Pancreas (tissue), 10 donors: ENCODE data around the gene DDX54. TPM values are rescaled to one million over a fixed set of nuclear protein-coding genes. Genes with fewer than 3 reads are reported as not detected.

Experiments
- ATAC-seq, 4 donors: fragments of 200-7000 bp; cut with Tn5 transposase; one replicate each; pipeline versions ENCODE4 v1.8.0 to v1.9.1; 2020; ENCODE audit warnings: mild to moderate bottlenecking in 4 of 4, moderate library complexity in 4 of 4
- DNase-seq, 6 donors: peaks; one replicate each; pipeline ENCODE4 v3.0.0-alpha.2; 2020
- FAIRE-seq: peaks from 2 replicates; lab custom pipeline; 2012; peaks lifted over from hg19 to GRCh38; lab: Jason Lieb, UNC
- H3K27ac ChIP-seq, 4 donors: fragments of 200-600 bp; sonication (generic); 1 replicate in 3 of 4; 2 replicates in 1 of 4; pipeline versions ENCODE4 v1.5.0 to v1.8.0; 2020
- H3K27me3 ChIP-seq, 4 donors: fragments of 200-600 bp; one replicate each; pipeline ENCODE4 v1.8.0; 2021
- H3K36me3 ChIP-seq, 3 donors: fragments of 200-600 bp; sonication (generic) in 1 of 3; one replicate each; pipeline versions ENCODE4 v1.5.0 to v1.8.0; 2020 to 2021
- H3K4me1 ChIP-seq, 3 donors: fragments of 200-600 bp; one replicate each; pipeline ENCODE4 v1.8.0; 2021
- H3K4me3 ChIP-seq, 4 donors: fragments of 200-600 bp; sonication (generic) in 2 of 4; one replicate each; pipeline versions ENCODE4 v1.5.0 to v1.8.0; 2020 to 2021
- H3K9me3 ChIP-seq, 4 donors: fragments of 200-600 bp; one replicate each; pipeline ENCODE4 v1.8.0; 2021
- CTCF ChIP-seq, 4 donors: fragments of 200-600 bp; sonication (generic) in 3 of 4; IDR thresholded peaks; one replicate each; pipeline versions ENCODE4 v1.5.0 to v1.8.0; 2021; ENCODE audit warnings: antibody characterized with exemption in 4 of 4
- WGBS, 2 donors: extraction: QIAGEN DNeasy Blood & Tissue Kit; methylation state at CpG; one replicate each; pipeline ENCODE4 v1.1.7; 2013; 5-methylcytosine and 5-hydroxymethylcytosine counted together
- intact Hi-C, 3 donors: fragments of 100-400 bp; cut with DNase I; formaldehyde crosslinking; loops; one replicate each; pipeline versions ENCODE4 v1.11.1 to v1.14.2; 2022
- polyA plus RNA-seq, 2 donors: library from polyadenylated mRNA; stranded (reverse); fragments of 200-250 nt; gene quantifications; one replicate each; pipeline ENCODE4 v1.2.3, GENCODE V29; 2013
- total RNA-seq, 6 donors: library from RNA; stranded (reverse); fragmentation: NEBNext Ultra II Directional in 4 of 6; extraction: Animal tissue kit (Norgen Biotek cat#: 25700) in 4 of 6; gene quantifications; one replicate each; pipeline versions ENCODE4 v1.2.1 to v1.2.4, GENCODE V29; 2021 to 2023
- donor health status: healthy with polysubstance abuse.
- donor health status: DM: no; HTN: no; CAD: no; lungs with moderate emphysema.
- donor health status: DM: no; HTN: no; CAD: no.
- donor health status: control.
- donor health status: control.
- donor health status: Bipolar disorder and iron deficiency.
- donor health status: DM: yes; HTN: yes; CAD: no.
- donor health status: DM: no; HTN: no; CAD: no.
- donor health status: DM: no; HTN: no; CAD: no.
- donor health status: DM: yes; HTN: yes; CAD: no.

DDX54 gene
- total and polyA plus RNA-seq, 8 donors, result 30.0 to 71.4 (median 54.6) TPM

DNA sequence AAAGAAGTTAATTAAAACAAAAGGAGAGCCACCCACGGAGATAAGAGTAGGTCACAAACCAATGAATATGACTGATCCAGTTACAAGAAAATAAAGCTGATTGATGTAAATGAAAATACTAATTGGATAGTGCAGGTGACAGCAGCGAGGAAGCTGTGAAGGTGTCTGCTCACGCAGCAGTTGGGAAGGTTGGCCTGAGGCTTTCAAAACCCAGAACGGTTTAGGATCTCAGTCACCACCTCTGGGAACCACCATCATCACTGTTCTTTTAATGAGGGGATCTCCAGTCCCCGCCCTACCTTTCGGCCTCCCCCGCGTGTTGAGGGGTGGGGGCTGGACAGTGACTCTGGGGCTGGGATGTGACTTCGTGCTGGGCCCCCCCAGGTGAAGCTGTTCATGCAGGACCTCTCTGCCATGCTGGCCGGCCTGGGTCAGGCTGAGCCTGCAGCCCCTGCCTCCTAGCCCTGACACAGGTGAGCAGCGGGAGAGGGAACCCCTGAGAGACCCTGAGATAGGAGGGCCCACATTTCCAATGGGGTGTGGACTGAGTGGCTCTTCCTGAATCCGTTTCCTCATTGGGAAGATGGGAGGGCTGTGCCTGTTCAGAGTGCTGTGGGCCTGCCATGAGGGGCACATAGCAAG lies 27.9 kb downstream of the DDX54 start:
- ATAC-seq (no peak), DNase-seq (no peak), FAIRE-seq (no peak)
- Histone ChIP-seq H3K4me3 (no peak overlapping the region), H3K9me3 (no peaks in the 10 kb centered on the region), H3K36me3 (peaks cover 0 to 29% (median 9%) of the 10 kb centered on the region in 3 donors), H3K27ac (no peak overlapping the region), H3K4me1 (peaks cover 0 to 6% (median 0%) of the 10 kb centered on the region in 3 donors), H3K27me3 (no peaks in the 10 kb centered on the region)
- 88 to 93% methylated on average over 12 of the region's 12 CpGs for WGBS, 2 donors
- no peak for TF ChIP-seq CTCF (IDR thresholded peaks at IDR 0.05)
- intact Hi-C loops, result loop anchor here in 2 of 3 donors (5.0 to 10.0 kb wide), 2 partner anchors 103 to 110 kb away; partner anchors contain the start of gene DTX1 (in 1 of the 2)

DNA sequence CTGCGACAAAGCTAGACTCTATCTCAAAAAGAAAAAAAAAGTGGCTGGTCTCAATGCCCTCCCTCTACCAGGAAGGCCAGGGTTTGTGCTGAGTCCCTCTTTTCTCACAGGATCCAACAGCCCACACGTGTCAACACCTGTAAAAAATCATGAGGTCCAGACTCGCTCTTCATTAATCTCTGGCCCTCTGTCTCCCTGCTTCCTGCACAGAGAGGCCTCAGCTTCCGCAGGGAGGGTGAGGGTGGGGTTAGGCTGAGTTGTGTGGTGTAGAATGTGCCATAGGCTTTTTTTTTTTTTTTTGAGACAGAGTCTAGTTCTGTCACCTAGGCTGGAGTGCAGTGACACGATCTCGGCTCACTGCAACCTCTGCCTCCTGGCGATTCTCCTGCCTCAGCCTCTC lies 29.6 kb downstream of the DDX54 start:
- no peak for FAIRE-seq
- H3K27me3 ChIP-seq, result no peaks in the 10 kb centered on the region
- intact Hi-C loops, result loop anchor here in 2 of 3 donors (5.0 to 10.0 kb wide), 2 partner anchors 101 to 108 kb away; partner anchors contain the start of gene DTX1 (in 1 of the 2)

DNA sequence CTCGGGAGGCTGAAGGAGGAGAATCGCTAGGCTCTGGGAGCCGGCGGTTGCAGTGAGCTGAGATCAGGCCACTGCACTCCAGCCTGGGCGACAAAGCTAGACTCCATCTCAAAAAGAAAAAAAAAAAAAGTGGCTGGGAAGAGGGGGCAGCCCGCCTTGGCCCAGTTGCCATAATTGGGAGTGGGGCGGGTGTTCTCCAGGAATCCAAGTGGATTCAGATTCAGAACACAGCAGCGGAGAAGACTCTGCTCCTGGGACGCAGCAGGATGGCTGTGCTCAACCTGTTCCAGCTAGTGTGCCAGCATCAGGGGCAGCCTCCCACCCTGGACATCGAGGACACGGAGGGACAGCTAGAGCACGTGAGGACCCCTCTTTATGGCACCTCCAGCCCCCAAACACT lies 30.2 kb downstream of the DDX54 start:
- Histone ChIP-seq H3K27me3 (no peaks in the 10 kb centered on the region), H3K27ac (no peak overlapping the region), H3K36me3 (peaks cover 0 to 15% (median 9%) of the 10 kb centered on the region in 3 donors), H3K4me3 (no peak overlapping the region), H3K4me1 (peaks cover 0 to 6% (median 0%) of the 10 kb centered on the region in 3 donors), H3K9me3 (no peaks in the 10 kb centered on the region)
- FAIRE-seq, result no peak
- no peak for TF ChIP-seq CTCF (IDR thresholded peaks at IDR 0.05)
- no peak for DNase-seq
- 73 to 82% methylated on average over 12 of the region's 12 CpGs for WGBS, 2 donors
- ATAC-seq, result no peak
- intact Hi-C loops, result loop anchor here in 2 of 3 donors (5.0 to 10.0 kb wide), 2 partner anchors 100 to 108 kb away; partner anchors contain the start of gene DTX1 (in 1 of the 2)

More for the DNA sequence above, 29.6 kb downstream of the DDX54 start:
- H3K36me3 ChIP-seq, result peaks cover 0 to 21% (median 9%) of the 10 kb centered on the region in 3 donors
- no peak for ATAC-seq
- H3K9me3 ChIP-seq, result no peaks in the 10 kb centered on the region
- TF ChIP-seq CTCF (IDR thresholded peaks at IDR 0.05), result no peak
- 60 to 76% methylated on average over 7 of the region's 7 CpGs for WGBS, 2 donors
- H3K4me3 ChIP-seq, result no peak overlapping the region
- peaks cover 0 to 6% (median 0%) of the 10 kb centered on the region in 3 donors for H3K4me1 ChIP-seq
- H3K27ac ChIP-seq, result no peak overlapping the region
- no peak for DNase-seq

GRCh38 chr12:113154351-113154973 lies 30.8 kb downstream of the DDX54 start:
- no peak for FAIRE-seq
- peak overlapping the region in 1 of 4 donors; percentile 30 for H3K4me3 ChIP-seq
- H3K4me1 ChIP-seq, result peaks cover 0 to 6% (median 0%) of the 10 kb centered on the region in 3 donors
- H3K9me3 ChIP-seq, result no peaks in the 10 kb centered on the region
- H3K36me3 ChIP-seq, result peaks cover 0 to 12% (median 9%) of the 10 kb centered on the region in 3 donors
- H3K27me3 ChIP-seq, result no peaks in the 10 kb centered on the region
- TF ChIP-seq CTCF (IDR thresholded peaks at IDR 0.05), result no peak
- intact Hi-C loops, result loop anchor here in 1 of 3 donors (10.0 kb wide), 1 partner anchor 100 kb away; the partner anchor contains the start of gene DTX1
- WGBS, 2 donors, result 4% methylated on average over 49 to 51 of the region's 51 CpGs
- peak; percentile 22 to 36 (median 26) for ATAC-seq
- H3K27ac ChIP-seq, result no peak overlapping the region
- DNase-seq, result peak in 2 of 6 donors; percentile 38 to 68
